IMR-90 (cell line): Measurements from ENCODE around the gene DHX29. TPM values are rescaled to one million over a fixed set of nuclear protein-coding genes. Genes with fewer than 3 reads are reported as not detected.

Experiments
- ATAC-seq: fragments of 200-7000 bp; cut with Tn5 transposase; 2 replicates; pipeline ENCODE4 v1.9.1; 2020; ENCODE audit warnings: low read depth, mild to moderate bottlenecking, moderate library complexity
- BruUV-seq: library from RNA; stranded (reverse); fragments of 400-500 nt; replicated peaks from 2 replicates; lab custom pipeline; 2021; lab: Mats Ljungman, UMichigan
- CTCF ChIA-PET: fragments of 300-600 bp; formaldehyde crosslinking; extraction: SDS; loops from one replicate; lab custom pipeline; 2021; ENCODE audit warnings: antibody characterized with exemption; lab: Yijun Ruan, JAX
- POLR2A ChIA-PET: fragments of 300-600 bp; sonication (Branson Sonifier 250); formaldehyde crosslinking; loops from one replicate; lab custom pipeline; 2022; ENCODE audit warnings: antibody characterized with exemption; ENCODE audit not compliant: unreplicated experiment; lab: Charles Lee
- DNase-seq: peaks from one replicate; pipeline ENCODE4 v3.0.0; 2013
- H2AFZ ChIP-seq: replicated peaks from 2 replicates; pipeline ENCODE3; 2013; ENCODE audit warnings: low read length, mild to moderate bottlenecking; ENCODE audit not compliant: poor library complexity
- H2AK5ac ChIP-seq: 2 replicates; pipeline ENCODE4 v1.6.1; 2013; ENCODE audit warnings: low read depth, low read length, inconsistent platforms
- H2AK9ac ChIP-seq: replicated peaks from 2 replicates; pipeline ENCODE3; 2013; ENCODE audit warnings: mild to moderate bottlenecking, low read depth, low read length, moderate library complexity; ENCODE audit not compliant: poor library complexity
- H2BK120ac ChIP-seq: 2 replicates; pipeline ENCODE4 v1.6.1; 2013; ENCODE audit warnings: low read depth, low read length, inconsistent platforms
- H2BK15ac ChIP-seq: 3 replicates; pipeline ENCODE4 v1.6.1; 2013; ENCODE audit warnings: low read depth, low read length, inconsistent platforms
- H2BK20ac ChIP-seq: 2 replicates; pipeline ENCODE4 v1.6.1; 2013; ENCODE audit warnings: low read depth, mild to moderate bottlenecking, inconsistent platforms, low read length, moderate library complexity
- H2BK5ac ChIP-seq: 2 replicates; pipeline ENCODE4 v1.6.1; 2013; ENCODE audit warnings: mild to moderate bottlenecking, low read depth, low read length, inconsistent platforms; ENCODE audit not compliant: poor library complexity, severe bottlenecking
- H3K14ac ChIP-seq: replicated peaks from 2 replicates; pipeline ENCODE4 v1.6.1; 2013; ENCODE audit warnings: low read depth, low read length, inconsistent platforms
- H3K18ac ChIP-seq: 2 replicates; pipeline ENCODE4 v1.6.1; 2013; ENCODE audit warnings: low read depth, low read length, control low read depth
- H3K23ac ChIP-seq: 2 replicates; pipeline ENCODE4 v1.6.1; 2013; ENCODE audit warnings: low read depth, low read length, inconsistent platforms
- H3K27ac ChIP-seq: 2 replicates; pipeline ENCODE4 v1.5.1; 2013; ENCODE audit warnings: mild to moderate bottlenecking, control low read depth, low read length; ENCODE audit not compliant: insufficient read depth
- H3K27me3 ChIP-seq: 2 replicates; pipeline ENCODE4 v1.6.1; 2013; ENCODE audit warnings: low read length; ENCODE audit not compliant: control insufficient read depth, insufficient read depth
- H3K36me3 ChIP-seq: 2 replicates; pipeline ENCODE4 v1.6.1; 2013; ENCODE audit warnings: low read length, mixed read lengths; ENCODE audit not compliant: control insufficient read depth, insufficient read depth
- H3K4ac ChIP-seq: 2 replicates; pipeline ENCODE4 v1.6.1; 2013; ENCODE audit warnings: low read depth, low read length, inconsistent platforms
- H3K4me1 ChIP-seq: 2 replicates; pipeline ENCODE4 v1.6.1; 2013; ENCODE audit warnings: low read length, mixed read lengths; ENCODE audit not compliant: control insufficient read depth, insufficient read depth
- H3K4me2 ChIP-seq: 2 replicates; pipeline ENCODE4 v1.6.1; 2013; ENCODE audit warnings: low read depth, mild to moderate bottlenecking, control low read depth, low read length, moderate library complexity
- H3K4me3 ChIP-seq: 2 replicates; pipeline ENCODE4 v1.5.1; 2013; ENCODE audit warnings: low read depth, mild to moderate bottlenecking, control low read depth, low read length, moderate library complexity; ENCODE audit not compliant: insufficient read depth
- H3K56ac ChIP-seq: 2 replicates; pipeline ENCODE4 v1.6.1; 2013; ENCODE audit warnings: low read length, inconsistent platforms; ENCODE audit not compliant: insufficient read depth; ENCODE audit errors: extremely low read depth
- H3K79me1 ChIP-seq, 2 experiments: 2 replicates each; pipeline ENCODE4 v1.6.1; 2013; ENCODE audit warnings: low read length in 2 of 2, inconsistent platforms in 1 of 2, low read depth in 1 of 2
- H3K9ac ChIP-seq: 2 replicates; pipeline ENCODE4 v1.6.1; 2013; ENCODE audit warnings: low read depth, low read length, control low read depth
- H3K9me1 ChIP-seq: 2 replicates; pipeline ENCODE4 v1.6.1; 2013; ENCODE audit warnings: low read length, inconsistent platforms; ENCODE audit not compliant: insufficient read depth
- H3K9me3 ChIP-seq: 2 replicates; pipeline ENCODE4 v1.6.1; 2013; ENCODE audit warnings: low read length; ENCODE audit not compliant: control insufficient read depth, insufficient read depth
- H4K20me1 ChIP-seq: 2 replicates; pipeline ENCODE4 v1.6.1; 2013; ENCODE audit warnings: low read length, inconsistent platforms; ENCODE audit not compliant: insufficient read depth
- H4K5ac ChIP-seq: 2 replicates; pipeline ENCODE4 v1.6.1; 2013; ENCODE audit warnings: mild to moderate bottlenecking, low read depth, low read length, control low read depth
- H4K8ac ChIP-seq, 2 experiments: 2 replicates each; pipeline ENCODE4 v1.6.1; 2013; ENCODE audit warnings: low read depth in 2 of 2, low read length in 2 of 2, control low read depth in 1 of 2, inconsistent platforms in 1 of 2
- H4K91ac ChIP-seq: 2 replicates; pipeline ENCODE4 v1.6.1; 2013; ENCODE audit warnings: low read depth, low read length, inconsistent platforms; ENCODE audit not compliant: insufficient read depth
- BHLHE40 ChIP-seq: fragments of 150-350 bp; IDR thresholded peaks from 2 replicates; pipeline ENCODE4 v1.6.1; 2016; ENCODE audit warnings: mild to moderate bottlenecking, low read depth, low read length
- CEBPB ChIP-seq: IDR thresholded peaks from 2 replicates; pipeline ENCODE4 v1.6.1; 2012; ENCODE audit warnings: low read depth, low read length, improper control_type of control experiment
- CHD1 ChIP-seq: IDR thresholded peaks from 2 replicates; pipeline ENCODE4 v1.6.1; 2012; ENCODE audit warnings: low read depth, low read length, improper control_type of control experiment
- CTCF ChIP-seq: conservative IDR thresholded peaks from 2 replicates; pipeline ENCODE4 v1.5.1; 2012; ENCODE audit warnings: mild to moderate bottlenecking, low read depth, low read length, improper control_type of control experiment
- ELK1 ChIP-seq: fragments of 150-350 bp; IDR thresholded peaks from 2 replicates; pipeline ENCODE4 v1.6.1; 2016; ENCODE audit warnings: low read depth, mild to moderate bottlenecking, low read length, moderate library complexity, borderline replicate concordance
- FOS ChIP-seq: fragments of 150-350 bp; IDR thresholded peaks from 2 replicates; pipeline ENCODE4 v1.6.1; 2016; ENCODE audit warnings: low read depth, low read length
- MAFK ChIP-seq: IDR thresholded peaks from 2 replicates; pipeline ENCODE4 v1.6.1; 2012; ENCODE audit warnings: low read depth, low read length, improper control_type of control experiment
- MAZ ChIP-seq: IDR thresholded peaks from 2 replicates; pipeline ENCODE4 v1.6.1; 2012; ENCODE audit warnings: low read depth, mild to moderate bottlenecking, low read length, improper control_type of control experiment, moderate library complexity, borderline replicate concordance
- MXI1 ChIP-seq: IDR thresholded peaks from 2 replicates; pipeline ENCODE4 v1.6.1; 2012; ENCODE audit warnings: low read depth, mild to moderate bottlenecking, low read length, moderate library complexity, borderline replicate concordance
- NFE2L2 ChIP-seq: fragments of 150-350 bp; IDR thresholded peaks from 2 replicates; pipeline ENCODE4 v1.6.1; 2016; ENCODE audit warnings: low read depth, mild to moderate bottlenecking, low read length
- POLR2A ChIP-seq: IDR thresholded peaks from 2 replicates; pipeline ENCODE4 v1.6.1; 2012; ENCODE audit warnings: mild to moderate bottlenecking, low read depth, low read length
- RAD21 ChIP-seq: IDR thresholded peaks from 2 replicates; pipeline ENCODE4 v1.6.1; 2012; ENCODE audit warnings: low read length, improper control_type of control experiment
- RCOR1 ChIP-seq: IDR thresholded peaks from 2 replicates; pipeline ENCODE4 v1.6.1; 2012; ENCODE audit warnings: mild to moderate bottlenecking, low read length, improper control_type of control experiment; ENCODE audit not compliant: insufficient replicate concordance
- RFX5 ChIP-seq: IDR thresholded peaks from 2 replicates; pipeline ENCODE4 v1.8.0; 2012; ENCODE audit warnings: low read depth, mild to moderate bottlenecking, low read length, moderate library complexity
- SMC3 ChIP-seq: fragments of 150-350 bp; IDR thresholded peaks from 2 replicates; pipeline ENCODE4 v1.6.1; 2016; ENCODE audit warnings: low read depth, mild to moderate bottlenecking, antibody characterized with exemption, low read length, moderate library complexity
- USF2 ChIP-seq: fragments of 150-350 bp; IDR thresholded peaks from 2 replicates; pipeline ENCODE4 v1.6.1; 2017; ENCODE audit warnings: mild to moderate bottlenecking, antibody characterized with exemption, low read length, low read depth
- WGBS, 2 experiments: methylation state at CpG; one replicate each; pipeline versions ENCODE4 v1.1.5 to v1.1.7; 2013; ENCODE audit warnings: missing lambda C conversion rate in 2 of 2; ENCODE audit not compliant: insufficient read length in 1 of 2; ENCODE audit errors: extremely low coverage in 2 of 2; 5-methylcytosine and 5-hydroxymethylcytosine counted together
- dilution Hi-C: fragments of 300-500 bp; cut with HindIII; formaldehyde crosslinking; loops from one replicate; pipeline ENCODE4 v1.14.3; 2018; ENCODE audit warnings: low sequenced_read_pairs; ENCODE audit not compliant: unreplicated experiment
- in situ Hi-C: fragments of 300-500 bp; cut with MboI; formaldehyde crosslinking; loops from 3 replicates; pipeline ENCODE4 v1.14.3; 2019; ENCODE audit warnings: low sequenced_read_pairs, inconsistent platforms, mixed read lengths
- intact Hi-C: fragments of 100-400 bp; cut with micrococcal nuclease; formaldehyde crosslinking; loops from 2 replicates; pipeline ENCODE4 v1.10.0; 2022
- polyA plus RNA-seq, 3 experiments: library from polyadenylated mRNA; depleted of rRNA; stranded (reverse); fragments of >200 nt; gene quantifications; 2 replicates each; pipeline ENCODE4 v1.2.3, GENCODE V29; 2012; ENCODE audit warnings: low replicate concordance in 1 of 3
- total RNA-seq: library from RNA; depleted of rRNA; stranded (reverse); fragments of >200 nt; gene quantifications from 2 replicates; pipeline ENCODE4 v1.2.3, GENCODE V29; 2012

The DHX29 gene
- total and polyA plus RNA-seq, 2 of the 4 experiments (the other 2 are of a cell fraction): 9.5 to 25.6 TPM

GRCh38 chr5:55347786-55348185 lies 40.3 kb upstream of the DHX29 start:
- peaks cover 25% of the 10 kb centered on the region for H3K36me3 ChIP-seq
- dilution Hi-C loops (no loop called here), intact Hi-C loops (loop anchor here (10.0 kb wide), 1 partner anchor 187 kb away; the partner anchor contains the start of gene PLPP1), in situ Hi-C loops (loop anchor here (25.0 kb wide), 1 partner anchor 565 kb away; no protein-coding TSS in a partner anchor)
- no peak overlapping the region for H3K4ac ChIP-seq
- no peak overlapping the region for H3K14ac ChIP-seq
- H2AK9ac ChIP-seq: no peak overlapping the region
- no peak overlapping the region for H3K27ac ChIP-seq
- peaks cover 6 to 14% of the 10 kb centered on the region in 2 experiments; a peak in 3 of 4 replicates for H3K79me1 ChIP-seq
- H2AFZ ChIP-seq: no peak overlapping the region
- H3K4me1 ChIP-seq: no peaks in the 10 kb centered on the region
- H2BK120ac ChIP-seq: no peak overlapping the region
- no peaks in the 10 kb centered on the region for H3K27me3 ChIP-seq
- H2BK5ac ChIP-seq: no peak overlapping the region
- WGBS, 2 experiments: no CpG with 5 or more reads among the region's 3 CpGs
- H2AK5ac ChIP-seq: no peak overlapping the region
- no peak overlapping the region for H3K4me2 ChIP-seq
- H3K56ac ChIP-seq: no peak overlapping the region
- H3K9me1 ChIP-seq: no peaks in the 10 kb centered on the region
- ATAC-seq: no peak
- ChIA-PET POLR2A (no interaction called here), CTCF (no interaction called here)
- no peak overlapping the region for H3K23ac ChIP-seq
- no peak overlapping the region for H4K5ac ChIP-seq
- H2BK20ac ChIP-seq: no peak overlapping the region
- H2BK15ac ChIP-seq: no peak overlapping the region
- no peaks in the 10 kb centered on the region for H3K9me3 ChIP-seq
- H3K9ac ChIP-seq: no peak overlapping the region
- no TSS peak for BruUV-seq
- no peak for TF ChIP-seq MAFK
- no peak for TF ChIP-seq CTCF
- TF ChIP-seq CHD1: no peak
- TF ChIP-seq USF2: no peak
- no peak for TF ChIP-seq CEBPB
- no peak for TF ChIP-seq RFX5
- TF ChIP-seq ELK1: no peak
- no peak for TF ChIP-seq RCOR1
- TF ChIP-seq POLR2A: no peak
- no peak for TF ChIP-seq MAZ
- TF ChIP-seq SMC3: no peak
- TF ChIP-seq BHLHE40: no peak
- TF ChIP-seq MXI1: no peak
- TF ChIP-seq RAD21: no peak
- no peak for TF ChIP-seq FOS
- no peak for TF ChIP-seq NFE2L2
- H3K4me3 ChIP-seq: no peak overlapping the region
- no peak overlapping the region for H3K18ac ChIP-seq
- DNase-seq: peak; percentile 12
- H4K91ac ChIP-seq: no peak overlapping the region
- H4K8ac ChIP-seq: no peak overlapping the region
- no peaks in the 10 kb centered on the region; the same call in 1 of the 2 replicates for H4K20me1 ChIP-seq
